GM12873 (cell line): ENCODE results near the gene PLEKHH1.

Source experiments
- TF ChIP-seq, protein P1 (sequence below): IDR thresholded peaks from 2 replicates; pipeline ENCODE4 v1.5.1; 2012; ENCODE audit warnings: low read depth, mild to moderate bottlenecking, moderate library complexity, low read length, control low read depth; ENCODE audit not compliant: insufficient read depth; ENCODE audit errors: missing control alignments

The PLEKHH1 gene

DNA sequence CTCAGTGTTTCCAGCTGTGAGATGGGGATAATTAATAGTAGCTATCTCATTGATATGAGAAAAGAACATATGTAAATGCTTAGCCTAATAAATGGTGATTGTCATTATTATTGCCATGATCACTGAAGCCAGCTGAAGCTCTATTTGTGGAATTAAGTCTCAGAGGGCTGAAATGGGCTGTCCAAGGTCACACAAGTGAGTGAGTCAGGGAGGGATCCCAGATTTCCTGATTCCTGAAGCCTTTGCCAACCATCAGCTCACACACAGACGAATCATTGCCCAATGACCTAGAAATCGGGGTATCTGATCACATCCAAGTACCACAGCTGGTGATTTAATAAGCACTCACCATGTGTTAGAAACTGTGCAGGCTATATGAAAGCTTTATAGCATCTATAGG lies 23.0 kb upstream of the PLEKHH1 start:
- TF ChIP-seq, protein P1, sequence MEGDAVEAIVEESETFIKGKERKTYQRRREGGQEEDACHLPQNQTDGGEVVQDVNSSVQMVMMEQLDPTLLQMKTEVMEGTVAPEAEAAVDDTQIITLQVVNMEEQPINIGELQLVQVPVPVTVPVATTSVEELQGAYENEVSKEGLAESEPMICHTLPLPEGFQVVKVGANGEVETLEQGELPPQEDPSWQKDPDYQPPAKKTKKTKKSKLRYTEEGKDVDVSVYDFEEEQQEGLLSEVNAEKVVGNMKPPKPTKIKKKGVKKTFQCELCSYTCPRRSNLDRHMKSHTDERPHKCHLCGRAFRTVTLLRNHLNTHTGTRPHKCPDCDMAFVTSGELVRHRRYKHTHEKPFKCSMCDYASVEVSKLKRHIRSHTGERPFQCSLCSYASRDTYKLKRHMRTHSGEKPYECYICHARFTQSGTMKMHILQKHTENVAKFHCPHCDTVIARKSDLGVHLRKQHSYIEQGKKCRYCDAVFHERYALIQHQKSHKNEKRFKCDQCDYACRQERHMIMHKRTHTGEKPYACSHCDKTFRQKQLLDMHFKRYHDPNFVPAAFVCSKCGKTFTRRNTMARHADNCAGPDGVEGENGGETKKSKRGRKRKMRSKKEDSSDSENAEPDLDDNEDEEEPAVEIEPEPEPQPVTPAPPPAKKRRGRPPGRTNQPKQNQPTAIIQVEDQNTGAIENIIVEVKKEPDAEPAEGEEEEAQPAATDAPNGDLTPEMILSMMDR, result no peak

DNA sequence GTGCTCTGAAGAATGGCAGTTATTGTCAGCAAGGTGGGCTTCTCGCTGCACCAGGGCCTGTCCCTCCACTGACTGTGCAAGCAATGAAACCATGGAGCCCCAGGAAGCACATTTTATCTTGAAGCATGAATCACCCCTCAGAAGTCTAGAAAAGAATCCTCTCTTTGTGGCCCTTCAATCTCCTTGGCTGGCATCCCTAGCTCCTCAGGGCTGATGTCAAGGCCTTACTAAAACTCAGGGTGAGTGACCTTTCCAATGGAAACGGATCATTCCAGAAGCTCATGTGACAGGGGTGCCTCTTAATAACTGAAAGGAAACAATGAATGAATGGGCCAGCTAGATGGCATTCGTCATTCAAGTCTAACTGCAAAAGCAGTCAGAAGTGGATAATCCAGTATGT lies 22.3 kb upstream of the PLEKHH1 start:
- TF ChIP-seq, protein P1, result no peak

DNA sequence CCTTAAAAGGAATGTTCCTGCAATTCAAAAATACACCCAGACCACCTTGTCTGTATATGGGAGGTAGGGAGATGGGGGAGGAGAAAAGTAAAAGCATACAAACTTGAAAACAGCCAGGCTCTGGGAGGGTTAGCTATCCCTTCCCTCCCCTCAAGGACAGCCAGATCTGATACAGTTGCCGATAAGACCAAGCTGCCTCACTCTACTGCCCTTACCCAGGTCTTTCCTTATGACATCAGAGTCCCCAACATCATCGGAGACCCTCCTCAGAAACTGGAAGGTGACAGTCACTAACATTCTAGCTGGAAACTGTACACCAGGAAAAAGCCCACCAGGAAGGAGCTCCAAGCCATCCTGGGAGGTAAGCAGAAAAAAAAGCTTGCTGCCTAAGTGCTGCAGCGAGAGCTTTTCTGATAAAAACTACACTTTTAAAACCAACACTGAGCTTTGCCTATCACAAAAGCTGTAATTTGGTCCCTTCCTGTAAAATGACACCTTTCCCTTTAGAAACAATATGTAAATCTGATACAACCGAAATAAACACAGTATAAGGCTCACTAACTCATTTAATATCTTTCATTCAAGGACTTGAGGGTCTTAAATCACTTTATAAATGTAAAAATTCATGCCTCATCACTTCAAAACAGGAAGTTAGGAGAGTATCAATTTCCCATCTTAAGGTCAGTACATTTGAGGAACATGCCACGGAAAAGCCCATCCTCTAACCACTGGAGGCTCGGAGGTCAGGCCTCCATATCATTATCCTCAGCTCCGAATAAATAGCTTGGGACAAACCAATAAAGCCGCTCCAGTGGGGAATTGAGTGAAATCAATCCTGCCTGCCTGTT lies 20.4 kb upstream of the PLEKHH1 start:
- TF ChIP-seq, protein P1, result no peak

DNA sequence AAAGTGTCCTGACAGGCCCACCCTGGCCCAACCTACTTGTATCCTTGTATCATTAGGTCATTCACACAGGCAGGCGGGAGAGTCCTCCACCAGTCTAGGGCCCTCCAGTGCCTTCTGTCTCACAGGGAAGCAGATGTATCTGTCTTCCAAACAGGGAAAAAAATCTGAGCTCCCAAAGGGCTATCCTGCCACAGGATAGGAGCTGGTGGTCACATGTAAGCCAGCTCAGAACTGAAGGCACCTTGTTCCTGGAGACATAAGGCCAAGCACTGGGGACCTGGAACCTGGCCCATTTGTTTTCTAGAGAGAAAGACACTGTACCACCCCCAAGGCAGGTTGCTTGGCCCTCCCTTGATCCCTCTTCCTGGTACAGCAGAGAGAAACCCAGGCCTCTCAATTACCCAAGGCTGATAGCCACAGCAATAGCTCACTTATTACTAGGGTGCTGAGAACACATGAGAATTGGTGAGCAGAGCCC lies 19.4 kb upstream of the PLEKHH1 start:
- TF ChIP-seq, protein P1, result no peak

DNA sequence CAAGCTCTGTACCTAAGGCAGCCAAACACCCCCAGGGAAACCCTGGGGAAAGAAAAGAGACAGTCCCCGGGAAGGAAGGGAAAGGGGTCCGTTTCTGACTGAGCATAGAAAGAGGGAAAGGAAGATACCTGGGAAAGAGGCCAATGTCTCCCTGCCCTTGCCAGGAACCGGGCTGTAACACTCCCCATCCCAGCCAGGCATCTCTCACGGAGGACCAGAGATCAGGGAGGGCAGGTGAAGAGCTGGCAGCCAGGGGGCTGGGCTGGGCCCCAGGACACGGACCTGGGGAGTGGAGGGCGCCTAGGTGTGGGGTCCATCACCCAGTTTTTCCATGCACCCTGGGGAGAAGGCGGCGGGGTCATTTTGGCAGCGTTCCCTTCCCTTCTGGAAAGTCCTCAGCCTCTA lies 18.9 kb upstream of the PLEKHH1 start:
- TF ChIP-seq, protein P1, result no peak

DNA sequence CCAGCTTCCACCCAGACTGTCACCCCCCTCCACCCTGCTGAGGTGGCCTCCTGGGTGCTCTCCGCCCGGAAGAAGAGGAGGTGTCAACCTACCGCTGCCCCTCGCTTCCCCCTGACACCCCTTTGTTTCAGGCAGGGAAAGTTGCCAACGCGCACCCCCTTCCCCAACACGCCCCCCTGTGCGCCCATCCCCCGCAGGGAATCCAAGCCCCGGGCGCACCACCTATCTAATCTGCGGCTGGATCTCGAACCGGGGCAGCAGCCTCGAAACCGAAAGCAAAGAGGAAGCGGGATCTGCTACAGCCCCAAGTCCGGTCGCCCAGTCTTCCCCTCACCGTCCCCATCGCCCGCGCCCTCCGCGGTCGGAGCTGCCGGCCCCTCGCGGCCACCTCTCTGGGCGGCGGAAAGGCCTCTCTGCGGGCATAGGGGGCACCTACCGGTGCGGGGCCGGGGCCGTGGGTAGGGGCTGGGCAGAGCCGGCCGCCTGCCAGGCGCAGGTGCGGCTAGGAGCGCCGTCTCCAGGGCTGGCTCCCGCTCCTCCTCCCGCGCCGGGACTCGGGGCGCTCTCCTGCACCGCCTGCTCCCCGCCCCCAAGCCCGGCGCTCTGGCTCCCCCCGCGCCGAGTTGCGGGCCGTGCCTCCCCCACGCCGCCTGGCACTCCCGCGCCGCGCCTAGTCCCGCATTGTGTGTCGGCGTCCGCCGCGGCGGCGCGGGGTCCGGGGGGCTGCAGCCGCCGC lies 18.3 kb upstream of the PLEKHH1 start:
- TF ChIP-seq, protein P1, result no peak

DNA sequence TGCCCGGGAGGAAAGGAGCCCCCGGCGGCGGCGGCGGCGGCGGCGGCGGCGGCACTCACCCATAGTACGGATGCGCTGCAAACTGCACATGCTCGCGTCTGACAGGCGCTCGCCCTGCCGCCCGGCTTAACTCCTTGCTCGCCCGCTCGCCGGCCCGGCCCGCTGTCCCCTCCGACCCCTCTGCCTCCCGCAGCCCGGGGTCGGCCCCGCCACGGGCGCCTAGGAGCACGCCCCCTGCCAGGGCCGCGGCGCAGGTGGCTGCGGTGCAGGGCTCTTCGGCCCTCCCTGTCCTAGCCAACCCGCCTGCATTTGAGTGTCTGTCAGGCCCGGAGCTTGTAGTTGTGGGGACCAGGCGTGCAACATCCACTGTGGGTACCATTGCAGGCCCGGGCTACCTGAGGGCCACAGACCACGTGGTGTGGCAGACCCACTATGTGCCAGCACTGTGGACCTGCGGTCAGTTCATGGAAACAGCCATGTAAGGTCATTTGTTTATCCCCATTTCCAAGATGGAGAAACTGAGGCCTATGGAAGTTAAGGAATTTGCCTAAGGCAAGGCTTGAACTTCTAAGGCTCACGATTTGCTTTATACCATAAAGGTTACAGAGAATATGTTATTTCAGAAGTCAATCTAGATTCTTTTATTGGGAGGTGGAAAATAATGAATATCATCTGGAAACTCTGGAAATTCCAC lies 17.6 kb upstream of the PLEKHH1 start:
- TF ChIP-seq, protein P1, result no peak
